GM18870 (cell line): Measurements from ENCODE around the gene SPDYC.

ENCODE experiments used
- ATAC-seq: cut with Tn5 transposase; IDR thresholded peaks from one replicate; pipeline ENCODE4 v1.9.1; 2021; ENCODE audit warnings: moderate library complexity; ENCODE audit not compliant: unreplicated experiment

Gene SPDYC

DNA sequence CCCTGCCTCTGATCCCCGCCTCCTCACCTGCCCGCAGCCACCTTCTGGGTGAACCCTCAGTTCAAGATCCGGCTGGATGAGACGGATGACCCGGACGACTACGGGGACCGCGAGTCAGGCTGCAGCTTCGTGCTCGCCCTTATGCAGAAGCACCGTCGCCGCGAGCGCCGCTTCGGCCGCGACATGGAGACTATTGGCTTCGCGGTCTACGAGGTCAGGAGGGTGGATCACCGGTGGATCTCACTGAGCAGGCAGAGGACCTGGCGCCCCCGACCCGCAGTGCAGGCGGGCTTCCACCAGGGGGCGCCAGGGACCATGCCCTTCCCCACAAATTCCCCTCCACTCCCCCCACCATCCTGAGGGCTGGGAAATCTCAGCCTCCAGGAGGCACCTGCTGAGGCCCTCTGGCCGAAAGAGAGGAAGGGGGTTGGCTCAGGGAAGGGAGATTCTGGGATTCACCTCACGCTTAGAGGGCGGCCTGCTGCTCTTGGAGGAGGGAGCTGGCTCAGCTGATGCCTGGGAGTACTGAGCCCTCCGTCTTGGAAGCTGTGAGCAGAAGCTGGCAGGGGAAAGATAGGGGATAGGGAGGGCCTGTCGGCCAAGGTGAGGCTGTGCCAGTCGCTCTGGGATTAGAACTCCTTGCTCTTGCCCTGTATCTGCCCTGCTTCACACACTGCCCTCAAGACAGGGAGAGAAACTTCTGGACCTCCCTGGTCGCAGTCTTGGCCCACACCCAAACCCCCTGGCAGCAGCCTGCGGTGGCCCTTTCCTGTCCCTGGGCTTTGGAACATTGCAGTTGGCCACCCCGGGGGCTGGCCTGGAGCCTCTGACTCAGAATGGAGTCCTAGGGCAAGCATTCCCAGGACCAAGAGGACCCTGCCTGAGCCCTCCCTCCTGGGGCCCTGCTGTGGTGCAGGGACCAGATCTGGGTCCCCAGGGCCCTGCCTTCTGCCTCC is 34.9 kb downstream of the SPDYC start:
- no peak for ATAC-seq

- no peak for ATAC-seq
Measured at GRCh38 chr11:65205602-65205967, 35.6 kb downstream of the SPDYC start.

DNA sequence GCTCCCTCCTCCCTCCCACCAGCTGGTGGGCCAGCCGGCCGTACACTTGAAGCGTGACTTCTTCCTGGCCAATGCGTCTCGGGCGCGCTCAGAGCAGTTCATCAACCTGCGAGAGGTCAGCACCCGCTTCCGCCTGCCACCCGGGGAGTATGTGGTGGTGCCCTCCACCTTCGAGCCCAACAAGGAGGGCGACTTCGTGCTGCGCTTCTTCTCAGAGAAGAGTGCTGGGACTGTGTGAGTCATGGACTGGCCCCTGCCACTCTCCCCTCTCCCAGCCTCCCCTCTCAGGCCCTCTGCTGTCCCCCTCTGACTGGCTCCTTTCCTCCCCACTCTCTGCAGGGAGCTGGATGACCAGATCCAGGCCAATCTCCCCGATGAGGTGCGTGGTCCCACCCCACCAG is 36.4 kb downstream of the SPDYC start:
- no peak for ATAC-seq

DNA sequence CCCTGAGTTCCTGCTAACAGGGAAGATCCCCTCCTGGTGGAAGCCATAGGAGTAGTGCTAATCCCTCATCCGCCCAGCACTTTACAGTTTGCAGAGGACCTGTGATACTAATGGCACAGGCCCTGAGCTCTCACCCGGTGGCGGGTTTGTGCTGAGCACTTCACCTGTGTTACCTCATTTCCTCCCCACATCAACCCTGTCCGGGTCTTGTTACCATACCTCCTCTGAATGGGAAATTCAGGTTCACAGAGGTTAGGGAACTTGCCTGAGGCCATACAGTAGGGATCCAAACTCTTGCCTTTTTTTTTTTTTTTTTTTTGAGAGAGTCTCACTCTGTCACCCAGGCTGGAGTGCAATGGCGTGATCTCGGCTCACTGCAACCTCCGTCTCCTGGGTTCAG is 36.9 kb downstream of the SPDYC start:
- ATAC-seq: no peak

DNA sequence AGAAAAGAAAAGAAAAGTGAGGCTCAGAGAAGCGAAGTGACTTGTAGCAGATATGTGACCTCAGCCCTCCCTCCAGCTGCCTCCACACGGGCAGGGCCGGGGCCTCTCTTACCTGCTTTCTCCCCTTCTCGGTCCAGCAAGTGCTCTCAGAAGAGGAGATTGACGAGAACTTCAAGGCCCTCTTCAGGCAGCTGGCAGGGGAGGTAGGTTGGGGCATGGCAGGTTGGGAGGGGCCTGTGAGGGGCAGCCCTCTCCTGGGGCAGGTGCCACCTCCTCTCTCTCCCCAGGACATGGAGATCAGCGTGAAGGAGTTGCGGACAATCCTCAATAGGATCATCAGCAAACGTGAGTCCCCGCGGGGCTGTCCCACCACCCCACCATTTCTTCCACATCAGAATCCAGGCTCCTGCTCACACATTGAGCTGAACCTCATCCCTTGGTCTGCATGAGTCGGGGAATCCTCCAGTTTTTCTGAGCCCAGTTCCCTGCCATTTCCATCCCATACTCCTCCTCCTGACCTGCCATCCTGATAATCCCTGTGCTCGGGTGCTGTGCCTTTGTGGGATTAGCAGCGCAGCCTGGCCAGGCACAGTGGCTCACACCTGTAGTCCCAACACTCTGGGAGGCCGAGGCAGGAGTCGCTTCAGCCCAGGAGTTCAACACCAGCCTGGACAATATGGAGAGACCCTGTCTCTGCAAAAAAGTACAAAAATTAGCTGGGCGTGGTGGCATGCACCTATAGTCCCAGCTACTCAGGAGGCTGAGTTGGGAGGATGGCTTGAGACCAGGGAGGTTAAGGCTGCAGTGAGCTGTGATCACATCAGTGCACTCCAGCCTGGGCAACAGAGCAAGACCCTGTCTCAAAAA is 38.1 kb downstream of the SPDYC start:
- no peak for ATAC-seq

DNA sequence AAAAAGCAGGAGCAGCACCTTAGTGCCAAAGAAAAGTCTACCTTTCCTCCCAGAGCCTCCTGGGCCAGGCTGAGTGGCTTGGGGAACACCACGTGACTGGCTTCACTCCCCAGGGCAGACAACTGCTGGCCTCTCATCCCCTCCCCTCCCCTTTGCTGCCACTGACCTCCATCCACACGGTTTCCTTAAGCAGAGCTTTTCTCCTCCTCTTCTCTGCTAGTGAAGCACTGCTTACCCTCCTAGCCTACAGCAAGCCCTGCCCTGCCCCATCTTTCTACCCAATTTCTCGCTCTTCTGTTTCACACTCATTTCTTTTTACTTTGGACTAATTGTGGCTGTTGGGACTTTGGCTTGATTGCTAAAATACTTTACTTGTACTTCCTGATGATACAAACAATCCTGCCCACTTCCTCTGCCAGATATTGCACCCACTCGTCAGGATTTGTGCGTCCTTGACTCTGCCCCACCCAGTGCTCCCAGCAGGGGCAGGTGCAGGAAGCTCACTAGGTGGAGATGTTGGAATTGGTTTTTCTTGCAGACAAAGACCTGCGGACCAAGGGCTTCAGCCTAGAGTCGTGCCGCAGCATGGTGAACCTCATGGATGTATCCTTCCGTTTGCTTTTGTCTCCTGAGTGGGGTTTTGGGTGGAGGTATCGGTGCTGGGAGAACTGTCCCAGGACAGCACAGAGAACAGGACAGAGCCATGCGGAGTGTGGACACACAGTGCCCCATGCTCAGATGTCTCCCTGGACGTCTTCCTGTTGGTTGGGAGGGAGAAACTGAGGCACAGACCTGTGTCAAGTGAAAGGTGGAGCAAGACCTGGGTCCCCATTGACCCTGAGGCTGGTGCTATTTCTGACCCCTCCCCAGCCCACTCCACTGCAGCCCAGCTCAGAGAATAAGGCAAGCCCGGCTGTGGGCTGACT is 39.0 kb downstream of the SPDYC start:
- no peak for ATAC-seq

DNA sequence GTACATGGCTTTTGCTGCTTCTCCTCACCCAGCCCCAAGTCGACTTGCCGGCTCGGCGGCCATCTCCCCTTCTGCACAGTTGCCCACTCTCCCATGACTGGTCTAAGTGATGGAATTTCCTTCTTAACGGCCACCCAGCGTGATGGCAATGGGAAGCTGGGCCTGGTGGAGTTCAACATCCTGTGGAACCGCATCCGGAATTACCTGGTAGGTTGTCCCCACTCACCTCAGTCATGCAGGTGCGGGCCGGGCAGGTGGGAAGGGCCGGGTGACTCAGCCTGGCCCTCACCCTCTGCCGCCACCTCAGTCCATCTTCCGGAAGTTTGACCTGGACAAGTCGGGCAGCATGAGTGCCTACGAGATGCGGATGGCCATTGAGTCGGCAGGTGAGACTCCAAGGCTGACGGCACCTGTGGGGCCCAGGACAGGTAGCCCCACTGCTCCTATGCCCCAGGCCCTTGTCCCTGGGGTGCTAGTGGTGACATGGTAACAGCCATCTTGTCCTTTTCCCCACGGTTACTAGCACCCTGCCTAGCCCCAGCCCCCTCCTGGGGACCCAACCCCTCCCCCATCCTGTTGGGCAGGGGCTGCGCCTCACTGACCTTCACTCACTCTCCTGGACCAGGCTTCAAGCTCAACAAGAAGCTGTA is 39.8 kb downstream of the SPDYC start:
- ATAC-seq: no peak

- ATAC-seq: no peak
Measured at GRCh38 chr11:65210361-65210731, 40.3 kb downstream of the SPDYC start.

DNA sequence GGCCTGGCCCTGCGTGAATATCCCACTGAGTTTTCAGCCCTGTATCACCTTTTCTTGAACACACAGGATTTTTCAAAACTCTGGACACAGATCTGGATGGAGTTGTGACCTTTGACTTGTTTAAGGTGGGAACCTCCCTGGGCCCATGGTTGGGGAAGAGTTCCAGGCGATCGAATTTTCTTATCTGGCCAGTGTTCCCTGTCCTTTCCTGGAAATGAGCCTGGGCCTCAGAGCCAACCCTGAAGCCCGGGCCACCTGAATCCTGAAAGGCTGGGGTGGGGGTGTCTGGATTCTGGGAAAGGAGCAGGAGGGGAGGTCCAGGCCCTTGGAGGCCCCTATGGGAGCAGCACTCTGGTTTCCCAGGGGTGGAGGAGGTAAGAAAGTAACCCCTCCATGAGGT is 40.7 kb downstream of the SPDYC start:
- no peak for ATAC-seq

GRCh38 chr11:65211293-65212105 is 41.5 kb downstream of the SPDYC start:
- no peak for ATAC-seq

GRCh38 chr11:65212226-65212801 is 42.3 kb downstream of the SPDYC start:
- ATAC-seq: no peak

GRCh38 chr11:65213322-65214211 is 43.5 kb downstream of the SPDYC start:
- no peak for ATAC-seq

- ATAC-seq: no peak
Measured at GRCh38 chr11:65214212-65214845, 44.3 kb downstream of the SPDYC start.

DNA sequence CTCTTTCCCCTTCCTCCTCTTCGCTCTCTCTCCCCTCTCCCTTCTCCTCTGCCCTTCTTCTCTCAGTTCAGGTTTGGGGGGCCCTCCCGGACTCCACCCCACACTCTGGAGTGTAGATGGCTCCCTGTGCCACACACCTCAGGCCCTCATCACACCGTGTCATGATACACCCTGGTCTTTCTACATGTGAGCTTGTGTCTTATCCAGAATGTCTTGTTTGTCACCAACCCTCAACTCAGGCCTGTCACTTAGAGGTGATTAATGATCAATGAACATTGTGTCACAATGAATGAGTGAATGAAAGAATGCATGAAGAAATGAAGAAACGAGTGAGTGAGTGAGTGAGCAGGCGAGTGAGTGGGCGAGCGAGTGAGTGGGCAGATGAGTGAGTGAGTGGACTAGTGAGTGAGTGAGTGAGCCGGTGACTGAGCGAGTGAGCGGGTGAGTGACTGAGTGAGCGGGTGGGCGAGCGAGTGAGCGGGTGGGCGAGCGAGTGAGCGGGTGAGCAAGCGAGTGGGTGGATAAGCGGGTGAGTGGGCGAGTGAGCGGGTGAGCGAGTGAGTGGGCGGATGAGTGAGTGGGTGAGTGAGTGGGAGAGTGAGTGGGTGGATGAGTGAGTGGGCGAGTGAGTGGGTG is 45.5 kb downstream of the SPDYC start:
- ATAC-seq: no peak

- ATAC-seq: no peak
Measured at GRCh38 chr11:65216830-65217229, 46.8 kb downstream of the SPDYC start.

GRCh38 chr11:65217441-65218423 is 47.7 kb downstream of the SPDYC start:
- ATAC-seq: no peak
